SH-SY5Y (cell line): Measurements from ENCODE around the gene TRIB2.

Experiments used
- GATA2 ChIP-seq: IDR thresholded peaks from 2 replicates; pipeline ENCODE4 v1.6.1; 2011; ENCODE audit warnings: mild to moderate bottlenecking, low read depth, low read length
- GATA3 ChIP-seq: IDR thresholded peaks from 2 replicates; pipeline ENCODE4 v1.6.1; 2011; ENCODE audit warnings: low read depth, mild to moderate bottlenecking, low read length, moderate library complexity

Gene TRIB2

GRCh38 chr2:12778811-12779579 lies 62.3 kb downstream of the TRIB2 start:
- TF ChIP-seq GATA3, result no peak
- TF ChIP-seq GATA2, result no peak

GRCh38 chr2:12781329-12781728 lies 64.6 kb downstream of the TRIB2 start:
- TF ChIP-seq GATA2 (no peak), GATA3 (no peak)

GRCh38 chr2:12787891-12788801 lies 71.4 kb downstream of the TRIB2 start:
- TF ChIP-seq GATA3 (no peak), GATA2 (no peak)

- TF ChIP-seq GATA3 (no peak), GATA2 (no peak)
Measured at GRCh38 chr2:12791906-12792305, 75.2 kb downstream of the TRIB2 start.
